GM12878 (cell line): Measurements from ENCODE around the gene VDR.

ENCODE experiments used
- MXI1 ChIP-seq: fragments of 150-350 bp; IDR thresholded peaks from 2 replicates; pipeline ENCODE4 v1.6.1; 2011; ENCODE audit warnings: low read depth, mild to moderate bottlenecking, inconsistent platforms, low read length, improper control_type of control experiment
- POLR2A ChIP-seq: IDR thresholded peaks from 2 replicates; pipeline ENCODE4 v1.6.1; 2011; ENCODE audit warnings: low read depth, mild to moderate bottlenecking, low read length
- STAT3 ChIP-seq: IDR thresholded peaks from 2 replicates; pipeline ENCODE4 v1.6.1; 2011; ENCODE audit warnings: low read depth, low read length, improper control_type of control experiment
- TAF1 ChIP-seq: IDR thresholded peaks from 2 replicates; pipeline ENCODE4 v1.6.1; 2011; ENCODE audit warnings: mild to moderate bottlenecking, low read depth, low read length, borderline replicate concordance
- TF ChIP-seq, protein P1 (sequence below): IDR thresholded peaks from 2 replicates; pipeline ENCODE4 v1.6.1; 2011; ENCODE audit warnings: low read depth, low read length, improper control_type of control experiment, borderline replicate concordance
- TF ChIP-seq, protein P2 (sequence below): fragments of 450-650 bp; IDR thresholded peaks from 2 replicates; pipeline ENCODE4 v1.6.1; 2017; ENCODE audit warnings: borderline replicate concordance

DNA sequence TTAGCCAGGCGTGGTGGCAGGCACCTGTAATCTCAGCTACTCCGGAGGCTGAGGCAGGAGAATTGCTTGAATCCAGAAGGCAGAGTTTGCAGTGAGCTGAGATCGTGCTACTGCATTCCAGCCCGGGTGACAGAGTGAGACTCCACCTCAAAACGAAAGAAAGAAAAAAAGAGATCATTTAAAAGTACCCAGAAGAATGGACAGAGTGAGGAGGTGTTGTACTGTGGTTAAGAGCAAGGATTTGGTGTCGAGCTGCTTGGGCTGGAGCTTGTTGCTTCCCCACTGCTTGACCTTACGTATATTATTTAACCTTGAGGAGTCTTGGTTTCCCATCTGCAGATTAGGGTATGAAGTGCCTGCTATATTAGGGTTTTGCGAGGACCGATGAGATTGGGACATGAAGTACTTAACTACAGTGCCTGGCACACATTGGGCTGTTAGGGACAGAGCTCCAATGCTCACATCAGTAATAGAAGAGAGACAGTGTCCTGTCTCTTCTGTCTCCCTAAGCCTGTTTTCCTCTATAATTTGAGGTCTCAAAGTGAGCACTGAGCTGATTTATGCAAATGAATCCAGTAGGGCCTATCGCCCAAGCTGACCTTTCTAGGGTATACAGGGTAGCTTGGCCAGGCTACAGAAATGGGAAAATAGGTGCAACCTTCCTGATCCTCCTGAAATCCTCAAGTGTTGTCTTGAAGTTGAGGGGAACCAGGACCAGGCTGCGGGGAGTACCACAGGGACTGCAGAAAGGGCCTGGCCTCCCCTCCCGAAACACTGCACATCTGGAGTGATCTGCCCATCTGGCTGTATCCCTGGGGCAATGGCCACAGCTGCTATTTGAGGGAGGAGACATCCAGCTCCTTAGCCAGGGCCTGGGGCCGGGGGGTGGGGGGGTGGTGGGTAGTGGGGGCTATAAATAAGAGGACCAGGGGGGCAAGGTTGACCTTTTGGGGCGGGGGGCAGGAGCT lies 76.5 kb downstream of the VDR start:
- TF ChIP-seq, protein P1, sequence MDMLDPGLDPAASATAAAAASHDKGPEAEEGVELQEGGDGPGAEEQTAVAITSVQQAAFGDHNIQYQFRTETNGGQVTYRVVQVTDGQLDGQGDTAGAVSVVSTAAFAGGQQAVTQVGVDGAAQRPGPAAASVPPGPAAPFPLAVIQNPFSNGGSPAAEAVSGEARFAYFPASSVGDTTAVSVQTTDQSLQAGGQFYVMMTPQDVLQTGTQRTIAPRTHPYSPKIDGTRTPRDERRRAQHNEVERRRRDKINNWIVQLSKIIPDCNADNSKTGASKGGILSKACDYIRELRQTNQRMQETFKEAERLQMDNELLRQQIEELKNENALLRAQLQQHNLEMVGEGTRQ, result no peak
- TF ChIP-seq TAF1, result no peak
- no peak for TF ChIP-seq MXI1
- TF ChIP-seq POLR2A, result no peak
- TF ChIP-seq, protein P2, sequence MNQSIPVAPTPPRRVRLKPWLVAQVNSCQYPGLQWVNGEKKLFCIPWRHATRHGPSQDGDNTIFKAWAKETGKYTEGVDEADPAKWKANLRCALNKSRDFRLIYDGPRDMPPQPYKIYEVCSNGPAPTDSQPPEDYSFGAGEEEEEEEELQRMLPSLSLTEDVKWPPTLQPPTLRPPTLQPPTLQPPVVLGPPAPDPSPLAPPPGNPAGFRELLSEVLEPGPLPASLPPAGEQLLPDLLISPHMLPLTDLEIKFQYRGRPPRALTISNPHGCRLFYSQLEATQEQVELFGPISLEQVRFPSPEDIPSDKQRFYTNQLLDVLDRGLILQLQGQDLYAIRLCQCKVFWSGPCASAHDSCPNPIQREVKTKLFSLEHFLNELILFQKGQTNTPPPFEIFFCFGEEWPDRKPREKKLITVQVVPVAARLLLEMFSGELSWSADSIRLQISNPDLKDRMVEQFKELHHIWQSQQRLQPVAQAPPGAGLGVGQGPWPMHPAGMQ, result no peak
- TF ChIP-seq STAT3, result no peak
